BLaER1 (cell line): ENCODE results near the gene SMIM10L2A.
"Not testable (repeated sequence)": the region's sequence is repeated elsewhere in the genome, so short reads cannot be mapped to it uniquely, and the experiment has no call there.

Experiments used
- H3K27ac ChIP-seq: shearing (Covaris generic); formaldehyde crosslinking; 2 replicates; pipeline ENCODE4 v1.8.1; 2022
- H3K27me3 ChIP-seq: shearing (Covaris generic); formaldehyde crosslinking; 2 replicates; pipeline ENCODE4 v1.8.1; 2022
- H3K36me3 ChIP-seq: shearing (Covaris generic); formaldehyde crosslinking; 2 replicates; pipeline ENCODE4 v1.8.1; 2022
- H3K4me1 ChIP-seq: shearing (Covaris generic); formaldehyde crosslinking; 2 replicates; pipeline ENCODE4 v1.8.1; 2022
- H3K4me2 ChIP-seq: shearing (Covaris generic); formaldehyde crosslinking; 2 replicates; pipeline ENCODE4 v1.8.1; 2022
- H3K4me3 ChIP-seq: shearing (Covaris generic); formaldehyde crosslinking; 2 replicates; pipeline ENCODE4 v1.8.1; 2022
- H3K9ac ChIP-seq: shearing (Covaris generic); formaldehyde crosslinking; 2 replicates; pipeline ENCODE4 v1.8.1; 2022
- H3K9me3 ChIP-seq: shearing (Covaris generic); formaldehyde crosslinking; 2 replicates; pipeline ENCODE4 v1.8.1; 2022
- H4K20me1 ChIP-seq: shearing (Covaris generic); formaldehyde crosslinking; 2 replicates; pipeline ENCODE4 v1.8.1; 2022
- Cebpa-rat ChIP-seq: shearing (Covaris generic); IDR thresholded peaks from 2 replicates; pipeline ENCODE4 v1.8.1; 2022

SMIM10L2A gene

GRCh38 chrX:135421537-135421931 lies 210 bp upstream of the SMIM10L2A start:
- H3K4me1 ChIP-seq, result peaks cover 29% of the 10 kb centered on the region
- H3K9me3 ChIP-seq, result no peaks in the 10 kb centered on the region
- H3K36me3 ChIP-seq, result no peaks in the 10 kb centered on the region
- H3K27ac ChIP-seq, result no peak overlapping the region
- peaks cover 59% of the 10 kb centered on the region for H3K27me3 ChIP-seq
- H3K4me3 ChIP-seq, result peak overlapping the region; percentile 68
- H3K9ac ChIP-seq, result no peak overlapping the region
- H3K4me2 ChIP-seq, result peak overlapping the region; percentile 53; the same call in 1 of the 2 replicates
- no peaks in the 10 kb centered on the region for H4K20me1 ChIP-seq
- no peak for TF ChIP-seq Cebpa-rat

GRCh38 chrX:135422810-135423168 lies 1.0 kb downstream of the SMIM10L2A start:
- peak overlapping the region; percentile 68 for H3K4me3 ChIP-seq
- not testable (repeated sequence) for H3K9ac ChIP-seq, H3K36me3 ChIP-seq, H3K27ac ChIP-seq, H4K20me1 ChIP-seq, H3K9me3 ChIP-seq
- H3K4me2 ChIP-seq, result peak overlapping the region; percentile 75
- H3K27me3 ChIP-seq, result peaks cover 60% of the 10 kb centered on the region
- H3K4me1 ChIP-seq, result peaks cover 38% of the 10 kb centered on the region

GRCh38 chrX:135423173-135423864 lies 1.6 kb downstream of the SMIM10L2A start:
- not testable (repeated sequence) for H3K4me3 ChIP-seq, H3K27ac ChIP-seq, H3K9ac ChIP-seq, H3K9me3 ChIP-seq, H3K36me3 ChIP-seq, H4K20me1 ChIP-seq
- H3K4me1 ChIP-seq, result peaks cover 38% of the 10 kb centered on the region
- peaks cover 60% of the 10 kb centered on the region for H3K27me3 ChIP-seq
- H3K4me2 ChIP-seq, result peak overlapping the region; percentile 75; the same call in 1 of the 2 replicates

GRCh38 chrX:135424469-135424868 lies 2.7 kb downstream of the SMIM10L2A start:
- Histone ChIP-seq H3K36me3 (no peaks in the 10 kb centered on the region), H3K27ac (no peak overlapping the region), H3K27me3 (peaks cover 70% of the 10 kb centered on the region), H4K20me1 (no peaks in the 10 kb centered on the region; the same call in 1 of the 2 replicates), H3K4me2 (no peak overlapping the region), H3K4me3 (no peak overlapping the region), H3K4me1 (peaks cover 38% of the 10 kb centered on the region), H3K9ac (no peak overlapping the region), H3K9me3 (no peaks in the 10 kb centered on the region)
- TF ChIP-seq Cebpa-rat, result no peak

- H3K4me1 ChIP-seq, result peaks cover 38% of the 10 kb centered on the region
- no peak overlapping the region for H3K4me3 ChIP-seq
- H3K27ac ChIP-seq, result no peak overlapping the region
- no peak for TF ChIP-seq Cebpa-rat
- no peaks in the 10 kb centered on the region for H3K36me3 ChIP-seq
- peak overlapping the region; percentile 63 for H3K4me2 ChIP-seq
- H3K9me3 ChIP-seq, result no peaks in the 10 kb centered on the region
- no peaks in the 10 kb centered on the region; the same call in 1 of the 2 replicates for H4K20me1 ChIP-seq
- peaks cover 75% of the 10 kb centered on the region for H3K27me3 ChIP-seq
- no peak overlapping the region for H3K9ac ChIP-seq
Measured at GRCh38 chrX:135425026-135425965, 3.6 kb downstream of the SMIM10L2A start.

GRCh38 chrX:135429429-135429828 lies 7.7 kb downstream of the SMIM10L2A start:
- no peak overlapping the region for H3K9ac ChIP-seq
- H4K20me1 ChIP-seq, result no peaks in the 10 kb centered on the region; the same call in 1 of the 2 replicates
- H3K27me3 ChIP-seq, result peaks cover 94% of the 10 kb centered on the region
- H3K9me3 ChIP-seq, result peaks cover 41% of the 10 kb centered on the region
- H3K4me3 ChIP-seq, result no peak overlapping the region
- H3K36me3 ChIP-seq, result no peaks in the 10 kb centered on the region
- H3K4me2 ChIP-seq, result no peak overlapping the region
- no peak overlapping the region for H3K27ac ChIP-seq
- no peak for TF ChIP-seq Cebpa-rat
- peaks cover 30% of the 10 kb centered on the region for H3K4me1 ChIP-seq

- Histone ChIP-seq H3K36me3 (no peaks in the 10 kb centered on the region), H3K9me3 (peaks cover 59% of the 10 kb centered on the region), H3K27me3 (peaks cover 69% of the 10 kb centered on the region), H3K4me2 (no peak overlapping the region), H3K4me3 (no peak overlapping the region), H4K20me1 (no peaks in the 10 kb centered on the region; the same call in 1 of the 2 replicates), H3K27ac (no peak overlapping the region), H3K4me1 (peaks cover 6% of the 10 kb centered on the region), H3K9ac (no peak overlapping the region)
- TF ChIP-seq Cebpa-rat, result no peak
Measured at GRCh38 chrX:135431886-135432285, 10.1 kb downstream of the SMIM10L2A start.

GRCh38 chrX:135432453-135432852 lies 10.7 kb downstream of the SMIM10L2A start:
- Histone ChIP-seq H3K27me3 (peaks cover 67% of the 10 kb centered on the region), H3K9ac (no peak overlapping the region), H3K4me1 (peaks cover under 1% of the 10 kb centered on the region; the same call in 1 of the 2 replicates), H3K4me2 (no peak overlapping the region), H4K20me1 (no peaks in the 10 kb centered on the region; the same call in 1 of the 2 replicates), H3K27ac (no peak overlapping the region), H3K4me3 (no peak overlapping the region), H3K9me3 (peaks cover 59% of the 10 kb centered on the region), H3K36me3 (no peaks in the 10 kb centered on the region)
- no peak for TF ChIP-seq Cebpa-rat

- TF ChIP-seq Cebpa-rat, result no peak
- H3K9me3 ChIP-seq, result peaks cover 59% of the 10 kb centered on the region
- H3K27me3 ChIP-seq, result peaks cover 67% of the 10 kb centered on the region
- no peak overlapping the region for H3K27ac ChIP-seq
- H3K4me1 ChIP-seq, result no peaks in the 10 kb centered on the region
- H3K36me3 ChIP-seq, result no peaks in the 10 kb centered on the region
- H3K9ac ChIP-seq, result no peak overlapping the region
- H4K20me1 ChIP-seq, result no peaks in the 10 kb centered on the region; the same call in 1 of the 2 replicates
- H3K4me3 ChIP-seq, result no peak overlapping the region
- H3K4me2 ChIP-seq, result no peak overlapping the region
Measured at GRCh38 chrX:135432881-135433521, 11.3 kb downstream of the SMIM10L2A start.
